ENCODE measurements around the gene MCTP1.

Gene MCTP1

DNA sequence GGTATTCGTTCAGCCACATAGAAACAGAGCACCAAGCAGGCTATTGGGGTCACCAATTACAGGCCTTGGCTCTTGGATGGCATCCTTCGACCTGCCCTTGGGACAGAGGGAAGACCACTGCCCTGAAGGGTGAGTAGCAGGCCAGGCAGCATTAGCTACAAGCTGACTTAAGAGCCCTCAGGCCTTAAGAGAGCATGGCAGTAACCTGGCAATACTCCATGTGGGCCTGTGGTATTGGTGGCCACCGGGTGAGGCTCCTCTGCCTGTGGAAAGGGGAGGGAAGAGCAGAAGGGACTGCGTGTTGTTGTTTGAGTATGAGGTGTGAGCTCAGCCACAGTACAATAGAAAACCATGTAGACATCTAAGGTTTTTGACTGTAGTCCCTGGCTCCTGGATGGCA lies 170.6 kb downstream of the MCTP1 start:
- no peak for DNase-seq
- no peak for ATAC-seq

DNA sequence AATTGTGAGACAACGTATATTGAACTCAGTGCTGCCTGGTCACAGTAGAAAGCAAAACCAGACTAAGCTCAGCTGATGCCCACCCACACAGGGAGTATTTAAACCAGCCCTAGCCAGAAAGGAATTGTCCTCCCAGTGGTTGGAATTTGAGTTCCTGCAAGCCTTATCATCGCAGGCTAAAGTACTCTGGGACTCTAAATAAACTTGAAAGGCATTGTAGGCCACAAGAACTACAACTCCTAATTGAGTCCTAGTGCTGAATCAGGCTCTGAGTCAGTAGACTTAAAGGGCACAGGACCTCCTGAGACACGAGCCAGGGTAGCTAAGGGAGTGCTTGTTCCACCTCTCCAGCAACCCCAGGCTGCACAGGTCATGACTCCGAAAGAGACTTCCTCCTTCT lies 171.4 kb downstream of the MCTP1 start:
- ATAC-seq (no peak), DNase-seq (no peak)

GRCh38 chr5:95111141-95111540 lies 173.8 kb downstream of the MCTP1 start:
- ATAC-seq: no peak
- DNase-seq: no peak

DNA sequence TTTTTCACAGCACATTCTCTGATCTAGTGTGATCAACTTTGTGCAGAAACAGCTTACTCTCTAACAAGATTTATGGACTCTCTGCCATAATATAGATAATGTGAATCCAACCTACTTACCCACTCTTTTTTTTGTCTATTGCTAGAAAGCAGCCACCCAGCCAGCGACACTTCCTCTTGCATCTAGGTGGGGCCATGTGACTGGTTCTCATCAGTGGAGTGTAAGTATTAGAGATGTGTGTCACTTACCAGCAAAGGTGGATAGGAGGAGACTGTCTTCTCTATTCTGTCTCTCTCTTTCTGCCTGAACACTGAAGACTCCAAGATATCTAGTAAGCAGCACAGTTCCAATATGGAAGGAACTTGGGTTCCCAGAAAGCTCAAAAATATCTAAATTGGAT lies 174.8 kb downstream of the MCTP1 start:
- DNase-seq: no peak
- ATAC-seq: no peak

GRCh38 chr5:95107138-95107537 lies 177.8 kb downstream of the MCTP1 start:
- ATAC-seq (no peak), DNase-seq (no peak)

DNA sequence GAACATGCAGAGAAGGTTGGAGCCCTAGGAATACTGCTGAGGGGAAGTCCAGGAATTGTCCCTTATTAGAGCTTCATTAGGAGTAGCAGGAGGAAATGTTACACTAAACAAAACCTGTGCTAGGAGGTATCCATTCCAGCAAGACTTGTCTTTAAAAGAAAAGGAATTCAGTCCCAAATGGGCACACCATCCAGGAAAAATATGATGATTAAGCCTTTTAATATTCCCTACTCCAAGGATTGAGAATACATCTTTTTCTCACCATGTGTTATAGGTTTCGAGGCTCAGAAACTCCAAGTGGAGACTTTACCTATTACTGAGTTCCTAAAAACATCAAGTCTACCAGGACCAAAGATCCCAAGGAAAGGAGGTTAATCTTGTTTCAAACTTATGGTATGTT lies 179.3 kb downstream of the MCTP1 start:
- ATAC-seq: no peak
- DNase-seq: no peak

DNA sequence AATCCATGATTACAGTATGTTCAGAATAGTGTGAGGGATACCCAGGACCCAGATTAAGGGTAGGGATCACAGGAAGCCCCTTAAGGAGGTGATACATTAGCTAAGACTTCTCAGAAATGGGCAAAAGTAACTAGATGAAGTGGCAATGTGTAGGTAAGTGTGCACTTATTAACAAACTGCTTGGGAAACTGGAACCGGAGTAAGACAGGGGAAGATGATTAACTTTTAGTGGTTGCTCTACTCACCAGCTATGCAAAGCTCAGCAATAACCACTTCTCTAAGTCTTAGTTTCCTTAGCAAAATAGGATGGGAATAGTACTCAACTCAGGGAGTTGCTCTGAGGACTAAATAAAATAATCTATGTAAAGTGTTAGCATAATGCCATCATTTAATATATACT lies 182.2 kb downstream of the MCTP1 start:
- no peak for DNase-seq
- no peak for ATAC-seq

DNA sequence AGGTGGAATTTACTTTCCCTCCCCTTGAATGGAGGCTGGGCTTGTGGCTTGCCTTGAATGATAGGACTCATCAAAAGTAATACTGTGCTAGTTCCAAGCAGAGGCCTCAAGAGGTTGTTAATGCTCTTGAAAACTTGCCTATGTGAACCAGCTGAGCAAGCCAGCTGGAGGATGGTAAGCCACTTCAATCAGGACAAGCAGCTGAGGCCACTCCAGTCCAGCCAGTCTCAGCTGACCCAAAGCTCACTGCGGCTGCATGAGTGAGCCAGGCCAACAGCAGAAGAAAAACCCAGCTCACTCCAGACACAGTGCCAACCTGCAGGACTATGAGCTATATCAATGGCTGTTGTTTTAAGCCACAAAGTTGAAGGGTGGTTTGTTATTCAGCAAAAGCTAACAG lies 182.8 kb downstream of the MCTP1 start:
- ATAC-seq: no peak

DNA sequence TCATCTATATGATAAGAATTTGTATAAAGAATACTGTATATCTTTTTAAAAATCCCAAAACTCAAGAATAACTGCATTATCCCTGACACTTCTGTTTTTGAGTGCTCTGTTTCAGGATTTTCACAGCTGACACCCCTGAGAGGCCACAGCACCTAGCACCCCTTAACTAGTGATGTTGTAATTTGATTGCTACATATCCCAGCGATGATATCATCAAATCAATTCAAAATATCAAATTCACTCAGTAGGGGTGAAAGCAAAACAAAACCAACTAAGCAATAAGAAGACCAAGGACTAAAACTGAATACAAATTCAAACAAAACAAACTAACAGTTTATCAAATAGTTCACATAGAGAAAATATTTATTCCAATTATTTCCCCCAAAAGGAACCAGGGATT lies 184.3 kb downstream of the MCTP1 start:
- DNase-seq: no peak
- no peak for ATAC-seq

More for the DNA sequence above, 182.8 kb downstream of the MCTP1 start:
- no peak for DNase-seq

DNA sequence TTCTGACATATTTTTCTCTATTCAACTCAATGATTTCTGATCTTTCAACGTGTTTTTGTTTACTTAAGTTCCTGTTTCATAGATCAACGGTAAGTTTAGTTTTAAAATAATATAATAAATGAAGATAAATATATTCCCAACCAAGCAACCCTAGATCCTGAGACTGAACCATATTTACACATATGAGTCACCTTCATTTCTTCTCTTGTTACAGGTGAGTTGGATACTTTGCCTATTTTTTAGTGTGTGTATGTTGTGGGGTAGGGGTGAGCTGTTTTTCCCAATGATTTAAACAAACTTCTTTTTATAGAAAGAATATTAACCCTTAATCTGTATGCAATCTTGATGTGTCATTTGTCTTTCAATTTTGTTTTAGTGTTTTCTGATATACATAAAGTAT lies 186.9 kb downstream of the MCTP1 start:
- DNase-seq: no peak
- ATAC-seq: no peak

DNA sequence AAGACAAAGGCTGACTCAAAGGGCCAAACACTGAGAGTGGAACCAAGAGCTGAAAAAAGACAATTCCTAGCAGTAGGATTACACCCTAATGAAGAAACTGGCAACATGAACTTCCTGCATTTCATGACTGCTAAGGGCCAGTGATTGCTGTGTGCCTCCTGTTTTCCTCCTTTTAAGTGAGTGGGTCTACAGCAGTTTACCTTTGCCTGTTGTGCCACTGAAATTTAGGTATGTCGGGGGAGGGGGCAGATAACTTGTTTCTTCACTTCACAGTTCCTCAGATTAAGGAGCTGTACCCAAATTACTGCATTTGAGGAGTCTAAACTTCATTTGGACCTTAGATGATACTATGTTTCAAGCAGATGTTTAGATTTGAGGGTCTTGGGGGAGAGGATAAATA lies 191.7 kb downstream of the MCTP1 start:
- ATAC-seq (no peak), DNase-seq (no peak)

GRCh38 chr5:95090774-95091173 lies 194.1 kb downstream of the MCTP1 start:
- no peak for ATAC-seq
- no peak for DNase-seq

DNA sequence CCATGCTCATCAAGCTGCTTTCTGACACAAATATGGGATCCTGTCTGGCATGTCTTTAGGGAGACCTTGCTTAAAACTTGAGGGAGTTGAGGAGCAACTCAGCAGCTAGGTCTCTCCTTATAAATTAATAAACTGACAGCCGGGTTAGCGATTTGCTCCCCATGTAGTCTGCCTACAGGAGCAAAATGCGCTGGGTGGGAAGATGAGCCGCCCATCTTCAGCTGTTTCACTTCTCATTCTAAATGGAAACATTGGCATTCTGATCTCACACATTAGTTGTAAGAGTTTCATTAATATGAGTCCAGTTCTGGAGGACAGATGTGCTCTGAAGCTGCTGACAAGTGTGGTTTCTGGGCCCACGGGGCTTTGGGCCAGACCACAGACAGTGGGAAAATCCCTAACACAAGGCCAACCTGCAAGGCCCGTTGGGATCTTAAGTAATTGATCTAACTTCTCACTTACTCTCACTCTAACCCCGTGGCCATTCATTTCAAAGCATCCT lies 197.0 kb downstream of the MCTP1 start:
- peak; percentile 28 for ATAC-seq
- DNase-seq: no peak

GRCh38 chr5:95086927-95087815 lies 197.7 kb downstream of the MCTP1 start:
- ATAC-seq: no peak

DNA sequence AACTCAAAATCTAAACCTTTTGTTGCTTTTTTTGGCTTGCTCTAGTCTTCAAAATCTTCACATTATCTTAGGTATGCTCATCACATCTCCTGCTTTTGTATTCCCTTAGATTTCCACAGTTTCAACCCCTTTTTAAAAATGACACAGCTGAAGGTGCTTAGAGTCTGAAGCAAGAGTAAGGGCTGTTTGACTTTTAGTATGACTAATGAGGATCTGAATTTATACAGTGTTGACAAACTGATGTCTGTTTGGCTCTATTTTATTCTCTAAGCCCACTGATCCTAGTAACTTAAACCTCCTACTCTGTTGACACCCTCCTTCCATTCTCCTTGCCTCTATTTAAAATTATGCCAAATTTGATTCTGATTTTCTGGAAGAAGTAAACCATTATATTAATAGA lies 200.1 kb downstream of the MCTP1 start:
- no peak for ATAC-seq
- DNase-seq: no peak

More at GRCh38 chr5:95086927-95087815, 197.7 kb downstream of the MCTP1 start:
- no peak for DNase-seq

- ATAC-seq (no peak), DNase-seq (no peak)
These were observed 201.3 kb downstream of the MCTP1 start for GRCh38 chr5:95083606-95084005.

DNA sequence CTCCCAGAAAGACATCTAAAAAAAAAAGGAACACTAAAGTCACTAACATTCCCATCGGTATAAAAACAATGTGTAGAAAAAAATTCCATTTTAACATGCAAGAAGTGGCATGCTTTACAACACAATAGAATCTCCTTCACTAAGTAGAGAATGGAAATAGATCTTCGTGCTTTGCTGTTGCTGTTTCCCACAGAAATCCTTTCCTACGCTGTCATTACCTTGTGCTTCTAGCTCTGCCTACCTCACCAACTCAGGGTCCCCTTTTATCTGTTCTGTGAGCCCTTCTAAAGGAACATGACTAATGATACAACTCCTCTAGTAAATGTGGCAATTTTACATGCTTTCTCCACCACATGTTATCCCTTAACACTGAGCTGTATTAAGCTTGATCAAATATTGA lies 202.9 kb downstream of the MCTP1 start:
- ATAC-seq (no peak), DNase-seq (no peak)

GRCh38 chr5:95081500-95081960 lies 203.4 kb downstream of the MCTP1 start:
- peak; percentile 10 for DNase-seq

DNA sequence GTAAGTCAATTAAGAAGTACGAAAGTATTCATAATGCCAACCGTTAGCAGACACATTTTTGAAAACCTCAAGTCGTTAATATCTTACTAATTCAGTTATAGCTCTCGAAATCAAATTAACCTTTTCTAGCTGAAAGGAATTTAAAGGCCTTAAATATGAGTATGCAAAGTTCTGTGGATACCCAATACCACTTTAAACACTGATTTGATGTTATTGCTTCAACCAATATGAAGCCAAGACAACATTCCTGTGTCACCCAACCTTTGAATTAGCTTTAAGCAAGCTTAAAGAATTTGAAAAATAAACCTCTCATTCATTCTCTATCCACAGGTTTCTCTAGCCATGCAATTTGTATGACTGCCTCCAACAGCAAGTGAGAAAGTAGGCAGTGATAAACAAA lies 204.5 kb downstream of the MCTP1 start:
- ATAC-seq (no peak), DNase-seq (no peak)

More at GRCh38 chr5:95081500-95081960, 203.4 kb downstream of the MCTP1 start:
- peak; percentile 77 for ATAC-seq

DNA sequence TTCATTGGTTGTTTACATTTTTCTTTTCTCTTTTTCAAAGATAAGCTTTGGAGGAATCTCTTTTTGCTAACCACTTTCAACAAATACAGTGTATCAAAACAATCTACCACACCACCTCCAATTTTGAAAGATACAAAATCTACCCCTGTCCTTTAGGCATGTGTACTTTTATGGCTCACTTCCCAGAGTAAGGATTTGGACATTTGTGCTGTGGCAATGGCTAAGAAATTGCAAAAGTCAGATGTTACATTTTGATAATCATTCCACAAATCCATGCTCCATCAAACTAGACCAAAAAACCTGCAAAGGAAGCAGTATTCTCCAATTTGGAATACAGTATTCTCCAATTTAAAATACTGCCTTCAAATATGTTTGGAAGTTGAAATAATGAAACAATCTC lies 204.9 kb downstream of the MCTP1 start:
- ATAC-seq: no peak
- DNase-seq: no peak

DNA sequence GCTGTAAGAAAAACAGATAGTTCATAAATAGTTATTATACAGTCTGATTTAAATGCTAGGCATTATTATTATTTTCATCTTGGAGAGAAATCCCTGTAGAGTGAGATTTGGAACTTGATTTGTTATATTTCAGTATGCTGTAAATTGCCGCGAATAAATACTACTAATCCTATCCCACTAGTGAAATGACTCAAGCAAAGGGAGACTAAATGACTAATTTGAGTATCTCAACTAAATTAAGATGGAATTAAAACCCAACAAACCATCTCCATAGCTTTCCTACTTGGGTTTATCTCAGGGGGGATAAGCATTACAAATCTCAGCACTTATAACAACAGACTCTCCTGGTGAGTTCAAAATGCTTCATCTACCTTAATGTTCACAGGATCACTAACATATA lies 206.0 kb downstream of the MCTP1 start:
- ATAC-seq (no peak), DNase-seq (no peak)

GRCh38 chr5:95076395-95077185 lies 208.3 kb downstream of the MCTP1 start:
- DNase-seq: no peak
- ATAC-seq: no peak

- ATAC-seq (no peak), DNase-seq (no peak)
These were observed 209.8 kb downstream of the MCTP1 start for GRCh38 chr5:95075111-95075510.

All from stimulated activated naive CD8-positive, alpha-beta T cell treated with anti-CD3 and anti-CD28 coated beads, Interleukin-15, Interleukin-2, amounts not matched to agents 100 U/mL and 50 U/mL, for 24 hours (primary cell).